Lower lobe of right lung (tissue), 2 donors: ENCODE measurements around the gene CAMK2N1. TPM values are rescaled to one million over a fixed set of nuclear protein-coding genes. Genes with fewer than 3 reads are reported as not detected.
A peak's percentile ranks its signal among the peaks of the same experiment; 100 is the strongest.

Source experiments
- ATAC-seq, 2 donors: fragments of 200-7000 bp; cut with Tn5 transposase; one replicate each; pipeline ENCODE4 v1.9.1; 2020 to 2022; ENCODE audit warnings: mild to moderate bottlenecking in 2 of 2, moderate library complexity in 2 of 2
- DNase-seq: peaks from one replicate; pipeline ENCODE4 v3.0.0-alpha.2; 2020
- H3K27ac ChIP-seq: fragments of 200-600 bp; one replicate; pipeline ENCODE4 v1.8.0; 2022
- H3K27me3 ChIP-seq: fragments of 200-600 bp; one replicate; pipeline ENCODE4 v1.8.0; 2022; ENCODE audit warnings: low read depth
- H3K36me3 ChIP-seq: fragments of 200-600 bp; one replicate; pipeline ENCODE4 v1.8.0; 2022; ENCODE audit warnings: mild to moderate bottlenecking
- H3K4me1 ChIP-seq: fragments of 200-600 bp; one replicate; pipeline ENCODE4 v1.8.0; 2022
- H3K4me3 ChIP-seq: fragments of 200-600 bp; one replicate; pipeline ENCODE4 v1.8.0; 2022; ENCODE audit warnings: mild to moderate bottlenecking
- H3K9me3 ChIP-seq: fragments of 200-600 bp; one replicate; pipeline ENCODE4 v1.8.0; 2022
- intact Hi-C: fragments of 100-400 bp; cut with DNase I; formaldehyde crosslinking; loops from one replicate; pipeline ENCODE4 v1.11.0; 2022
- total RNA-seq: library from RNA; stranded (reverse); fragmentation: NEBNext Ultra II Directional; extraction: Animal tissue kit (Norgen Biotek cat#: 25700); gene quantifications from one replicate; pipeline ENCODE4 v1.2.1, GENCODE V29; 2021
- TF ChIP-seq, protein P1 (sequence below): fragments of 200-600 bp; IDR thresholded peaks from one replicate; pipeline ENCODE4 v1.8.0; 2022; ENCODE audit warnings: antibody characterized with exemption, mild to moderate bottlenecking
- donor health status: DM: no; HTN: yes; CAD: no; lungs with severe emphysema.

CAMK2N1 gene
- total RNA-seq, 1 donor from 2014 or later, result 43.0 TPM

DNA sequence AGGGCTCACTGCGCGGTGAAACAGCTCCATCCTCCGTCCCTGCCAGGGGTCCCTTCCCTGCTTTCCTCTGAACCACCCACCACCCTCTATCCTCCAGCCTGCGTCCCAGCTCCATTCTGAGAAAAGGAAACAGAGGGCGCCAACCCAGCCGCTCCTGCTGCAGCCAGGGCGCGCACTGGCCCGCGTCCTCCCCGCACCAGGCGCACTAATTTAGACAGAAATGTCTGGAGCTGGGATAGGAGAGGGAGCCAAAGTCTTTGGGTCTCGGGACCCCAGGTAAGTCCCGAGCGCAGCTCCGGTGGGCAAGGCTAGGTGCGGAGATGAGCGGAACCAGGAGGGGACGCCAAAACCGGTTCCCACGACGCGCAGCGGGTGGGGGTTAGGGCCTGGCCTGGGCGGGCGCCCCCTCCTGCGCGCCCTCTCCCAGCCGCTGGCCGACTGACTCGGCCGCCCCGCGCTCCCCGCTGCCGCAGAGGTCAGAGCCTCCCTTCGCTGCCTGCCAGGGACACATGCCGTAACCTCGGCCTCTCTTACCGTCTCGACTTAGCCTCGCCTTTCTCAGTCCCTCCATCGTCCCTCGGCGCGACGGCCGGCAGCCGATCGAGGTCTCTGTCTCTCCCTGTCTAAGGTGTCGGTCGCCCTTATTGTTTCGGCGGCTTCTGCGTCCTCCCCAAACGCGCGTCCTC is 2.0 kb downstream of the CAMK2N1 start:
- DNase-seq (no peak), ATAC-seq (peak in 1 of 2 donors; percentile 8)
- peak overlapping the region; percentile 60 for H3K4me3 ChIP-seq
- H3K27ac ChIP-seq, result peak overlapping the region; percentile 72
- H3K27me3 ChIP-seq, result peaks cover 72% of the 10 kb centered on the region
- no peaks in the 10 kb centered on the region for H3K36me3 ChIP-seq
- H3K4me1 ChIP-seq, result peaks cover 24% of the 10 kb centered on the region
- TF ChIP-seq, protein P1, sequence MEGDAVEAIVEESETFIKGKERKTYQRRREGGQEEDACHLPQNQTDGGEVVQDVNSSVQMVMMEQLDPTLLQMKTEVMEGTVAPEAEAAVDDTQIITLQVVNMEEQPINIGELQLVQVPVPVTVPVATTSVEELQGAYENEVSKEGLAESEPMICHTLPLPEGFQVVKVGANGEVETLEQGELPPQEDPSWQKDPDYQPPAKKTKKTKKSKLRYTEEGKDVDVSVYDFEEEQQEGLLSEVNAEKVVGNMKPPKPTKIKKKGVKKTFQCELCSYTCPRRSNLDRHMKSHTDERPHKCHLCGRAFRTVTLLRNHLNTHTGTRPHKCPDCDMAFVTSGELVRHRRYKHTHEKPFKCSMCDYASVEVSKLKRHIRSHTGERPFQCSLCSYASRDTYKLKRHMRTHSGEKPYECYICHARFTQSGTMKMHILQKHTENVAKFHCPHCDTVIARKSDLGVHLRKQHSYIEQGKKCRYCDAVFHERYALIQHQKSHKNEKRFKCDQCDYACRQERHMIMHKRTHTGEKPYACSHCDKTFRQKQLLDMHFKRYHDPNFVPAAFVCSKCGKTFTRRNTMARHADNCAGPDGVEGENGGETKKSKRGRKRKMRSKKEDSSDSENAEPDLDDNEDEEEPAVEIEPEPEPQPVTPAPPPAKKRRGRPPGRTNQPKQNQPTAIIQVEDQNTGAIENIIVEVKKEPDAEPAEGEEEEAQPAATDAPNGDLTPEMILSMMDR, result no peak
- intact Hi-C loops, result no loop called here
- H3K9me3 ChIP-seq, result no peaks in the 10 kb centered on the region

DNA sequence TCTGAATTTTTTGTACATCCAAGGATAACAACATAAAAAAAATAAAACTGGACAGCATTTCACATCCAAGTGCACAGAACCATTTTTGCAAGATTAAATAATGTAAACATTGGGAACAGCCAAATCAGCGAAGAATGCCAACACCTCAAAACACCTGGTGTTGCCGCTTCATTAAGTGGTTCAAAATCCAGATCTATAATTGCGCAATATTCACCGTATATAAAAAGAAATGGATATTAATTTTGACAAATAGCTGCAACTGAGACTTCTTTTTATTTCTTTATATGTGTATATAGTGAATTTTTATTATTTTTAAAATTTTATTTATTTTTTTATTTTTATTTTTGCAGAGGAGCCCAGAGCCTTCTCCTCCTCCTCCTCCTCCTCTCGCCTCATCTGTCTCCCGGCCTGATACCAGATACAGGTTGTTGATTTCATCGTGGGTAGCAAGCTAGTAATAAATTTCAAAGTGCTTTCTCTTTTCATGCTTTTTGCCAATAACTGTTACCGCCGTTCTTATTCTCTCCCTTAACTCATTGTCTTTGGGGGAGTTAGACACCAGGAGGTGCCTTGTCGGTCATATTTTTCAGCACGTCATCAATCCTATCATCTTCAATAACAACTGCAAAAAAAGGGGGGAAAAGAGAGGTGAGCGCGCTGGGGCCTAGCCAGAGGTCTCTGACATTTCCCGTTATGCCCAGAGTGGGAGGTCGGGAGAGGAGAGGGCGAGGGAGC is 2.7 kb downstream of the CAMK2N1 start:
- no peaks in the 10 kb centered on the region for H3K36me3 ChIP-seq
- H3K4me3 ChIP-seq, result peak overlapping the region; percentile 60
- ATAC-seq (no peak), DNase-seq (no peak)
- H3K27me3 ChIP-seq, result peaks cover 66% of the 10 kb centered on the region
- H3K9me3 ChIP-seq, result no peaks in the 10 kb centered on the region
- TF ChIP-seq, protein P1, result no peak
- peaks cover 24% of the 10 kb centered on the region for H3K4me1 ChIP-seq
- H3K27ac ChIP-seq, result peak overlapping the region; percentile 72
- intact Hi-C loops, result no loop called here

DNA sequence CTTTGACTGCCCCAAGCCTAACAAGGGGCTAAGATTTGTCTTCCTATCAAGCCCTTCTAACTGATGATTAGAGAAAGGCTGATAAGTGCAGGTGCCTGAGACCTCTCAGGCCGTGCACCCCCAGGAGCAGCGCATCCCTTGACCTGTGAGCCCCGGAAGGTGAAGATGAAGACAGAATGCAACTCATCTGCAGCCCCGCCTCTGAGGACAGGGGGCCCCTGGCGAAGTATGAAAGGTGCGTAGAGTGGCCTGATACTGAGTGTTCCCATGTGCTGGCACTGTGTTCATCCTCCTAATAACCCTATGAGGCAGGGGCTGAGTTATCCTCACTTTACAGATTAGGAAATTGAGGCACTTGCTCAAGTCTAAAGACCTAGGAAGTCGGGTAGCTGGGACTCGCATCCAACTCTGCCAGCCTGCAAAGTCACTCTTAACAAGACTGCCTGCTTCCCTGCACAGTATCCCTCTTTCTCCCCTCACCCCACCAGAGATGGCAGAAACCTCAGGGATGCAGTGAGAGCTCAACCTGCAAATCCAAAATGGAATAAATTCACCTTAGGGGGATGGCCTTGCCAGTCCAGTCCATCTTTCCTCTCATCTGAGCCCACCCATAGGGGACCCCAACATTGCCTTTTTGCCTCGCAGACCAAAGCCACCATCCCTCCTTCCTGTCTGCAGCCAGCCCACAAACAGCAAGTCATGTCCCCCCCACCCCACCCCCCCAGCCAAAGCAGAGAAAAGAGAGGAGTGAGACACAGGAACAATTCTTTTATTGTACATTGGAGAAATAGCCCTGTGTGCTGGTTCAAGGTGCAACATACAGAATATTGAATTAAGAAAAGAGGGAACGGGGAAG is 4.1 kb downstream of the CAMK2N1 start:
- intact Hi-C loops, result no loop called here
- Histone ChIP-seq H3K4me1 (peaks cover 35% of the 10 kb centered on the region), H3K36me3 (no peaks in the 10 kb centered on the region), H3K9me3 (no peaks in the 10 kb centered on the region), H3K27ac (no peak overlapping the region), H3K4me3 (no peak overlapping the region), H3K27me3 (peaks cover 64% of the 10 kb centered on the region)
- no peak for ATAC-seq
- DNase-seq, result no peak
- TF ChIP-seq, protein P1, result no peak

DNA sequence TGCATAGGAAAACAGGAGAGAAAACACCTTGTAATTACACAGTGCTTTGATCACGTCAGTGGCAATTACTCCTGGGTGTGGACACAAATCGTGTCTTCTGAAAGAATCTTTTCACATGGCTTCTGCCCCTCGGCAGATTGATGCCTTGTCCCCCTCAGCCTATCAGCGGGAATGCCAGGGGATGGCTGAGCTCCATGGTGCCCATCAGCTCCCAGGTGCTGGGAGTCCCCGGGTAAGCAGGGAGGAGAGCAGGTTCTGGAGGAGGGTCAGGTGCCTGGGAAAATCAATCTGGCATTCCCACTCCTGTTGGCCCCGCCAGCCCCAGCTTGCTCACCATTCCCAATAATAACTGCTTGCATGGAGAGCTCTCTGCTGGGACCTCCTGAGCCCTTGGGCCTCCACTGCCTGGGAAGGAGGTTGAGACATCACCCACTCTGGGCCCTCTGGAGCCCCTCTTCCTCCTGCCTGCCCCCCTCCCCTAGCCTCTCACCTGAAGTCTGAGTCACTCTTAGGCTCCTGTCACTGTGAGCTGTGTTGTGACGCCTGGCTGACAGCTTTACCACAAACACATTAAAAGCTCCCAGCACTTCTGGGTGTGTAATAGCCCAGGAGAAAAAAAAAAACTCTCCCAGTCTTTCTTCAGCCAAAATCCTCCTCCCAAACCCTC is 4.9 kb downstream of the CAMK2N1 start:
- TF ChIP-seq, protein P1, result no peak
- Histone ChIP-seq H3K4me1 (peaks cover 37% of the 10 kb centered on the region), H3K27me3 (peaks cover 64% of the 10 kb centered on the region), H3K36me3 (no peaks in the 10 kb centered on the region), H3K4me3 (no peak overlapping the region), H3K27ac (no peak overlapping the region), H3K9me3 (no peaks in the 10 kb centered on the region)
- intact Hi-C loops, result no loop called here
- no peak for DNase-seq
- ATAC-seq, result no peak
